Measurements from ENCODE around the gene PZP. TPM values are rescaled to one million over a fixed set of nuclear protein-coding genes. Genes with fewer than 3 reads are reported as not detected.

PZP gene
- polyA plus RNA-seq, 1 donor (not counting 4 experiments of a cell fraction or from before 2014, with no cell fraction given) = not detected

- no peak overlapping the region for H3K27ac ChIP-seq (ENCODE audit: control insufficient read depth, insufficient read depth, low read length)
- H3K9me1 ChIP-seq (ENCODE audit: control insufficient read depth, extremely low read depth, insufficient read depth, low read length) = no peaks in the 10 kb centered on the region
- H4K20me1 ChIP-seq (ENCODE audit: control insufficient read depth, extremely low read depth, insufficient read depth, low read length) = no peaks in the 10 kb centered on the region
- no peak overlapping the region for H2AFZ ChIP-seq (ENCODE audit: control insufficient read depth, low read length)
- H3K36me3 ChIP-seq (ENCODE audit: control insufficient read depth in 2 of 2, extremely low read depth in 1 of 2, insufficient read depth in 2 of 2, low read length in 2 of 2) = no peaks in the 10 kb centered on the region
- no peaks in the 10 kb centered on the region for H3K4me1 ChIP-seq (ENCODE audit: control insufficient read depth, extremely low read depth, insufficient read depth, low read length)
- no peaks in the 10 kb centered on the region for H3K27me3 ChIP-seq (ENCODE audit: control insufficient read depth, extremely low read depth, insufficient read depth, low read length)
- dilution Hi-C loops (cut with MboI; ENCODE audit: extremely low pct_ligation_motif_present, low sequenced_read_pairs) = no loop called here
- H3K9me3 ChIP-seq (ENCODE audit: control insufficient read depth, low read depth, low read length) = no peaks in the 10 kb centered on the region
- no peak overlapping the region for H3K4me3 ChIP-seq (ENCODE audit: control insufficient read depth in 2 of 3, extremely low read depth in 1 of 3, insufficient read depth in 2 of 3, low read depth in 1 of 3, low read length in 3 of 3)
- no peak overlapping the region for H3K9ac ChIP-seq (ENCODE audit: control insufficient read depth, extremely low read depth, insufficient read depth, low read length)
- DNase-seq (ENCODE audit: low read depth, low spot score) (no peak), FAIRE-seq (no peak)
- H3K4me2 ChIP-seq (ENCODE audit: control insufficient read depth, extremely low read depth, insufficient read depth, low read depth, low read length) = no peak overlapping the region
- no peaks in the 10 kb centered on the region for H3K79me2 ChIP-seq (ENCODE audit: control insufficient read depth, insufficient read depth, low read length)
- TF ChIP-seq, protein P1, sequence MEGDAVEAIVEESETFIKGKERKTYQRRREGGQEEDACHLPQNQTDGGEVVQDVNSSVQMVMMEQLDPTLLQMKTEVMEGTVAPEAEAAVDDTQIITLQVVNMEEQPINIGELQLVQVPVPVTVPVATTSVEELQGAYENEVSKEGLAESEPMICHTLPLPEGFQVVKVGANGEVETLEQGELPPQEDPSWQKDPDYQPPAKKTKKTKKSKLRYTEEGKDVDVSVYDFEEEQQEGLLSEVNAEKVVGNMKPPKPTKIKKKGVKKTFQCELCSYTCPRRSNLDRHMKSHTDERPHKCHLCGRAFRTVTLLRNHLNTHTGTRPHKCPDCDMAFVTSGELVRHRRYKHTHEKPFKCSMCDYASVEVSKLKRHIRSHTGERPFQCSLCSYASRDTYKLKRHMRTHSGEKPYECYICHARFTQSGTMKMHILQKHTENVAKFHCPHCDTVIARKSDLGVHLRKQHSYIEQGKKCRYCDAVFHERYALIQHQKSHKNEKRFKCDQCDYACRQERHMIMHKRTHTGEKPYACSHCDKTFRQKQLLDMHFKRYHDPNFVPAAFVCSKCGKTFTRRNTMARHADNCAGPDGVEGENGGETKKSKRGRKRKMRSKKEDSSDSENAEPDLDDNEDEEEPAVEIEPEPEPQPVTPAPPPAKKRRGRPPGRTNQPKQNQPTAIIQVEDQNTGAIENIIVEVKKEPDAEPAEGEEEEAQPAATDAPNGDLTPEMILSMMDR (optimal IDR thresholded peaks at IDR 0.05 in 1 of 3, IDR thresholded peaks at IDR 0.05 in 1 of 3, conservative IDR thresholded peaks at IDR 0.05 in 1 of 3; ENCODE audit: extremely low read depth in 1 of 3, insufficient read depth in 2 of 3, low read length in 3 of 3) = no peak
- TF ChIP-seq EZH2 (IDR thresholded peaks at IDR 0.05; ENCODE audit: low read length) = no peak
Measured at GRCh38 chr12:9104087-9104486, 104.1 kb downstream of the PZP start.

DNA sequence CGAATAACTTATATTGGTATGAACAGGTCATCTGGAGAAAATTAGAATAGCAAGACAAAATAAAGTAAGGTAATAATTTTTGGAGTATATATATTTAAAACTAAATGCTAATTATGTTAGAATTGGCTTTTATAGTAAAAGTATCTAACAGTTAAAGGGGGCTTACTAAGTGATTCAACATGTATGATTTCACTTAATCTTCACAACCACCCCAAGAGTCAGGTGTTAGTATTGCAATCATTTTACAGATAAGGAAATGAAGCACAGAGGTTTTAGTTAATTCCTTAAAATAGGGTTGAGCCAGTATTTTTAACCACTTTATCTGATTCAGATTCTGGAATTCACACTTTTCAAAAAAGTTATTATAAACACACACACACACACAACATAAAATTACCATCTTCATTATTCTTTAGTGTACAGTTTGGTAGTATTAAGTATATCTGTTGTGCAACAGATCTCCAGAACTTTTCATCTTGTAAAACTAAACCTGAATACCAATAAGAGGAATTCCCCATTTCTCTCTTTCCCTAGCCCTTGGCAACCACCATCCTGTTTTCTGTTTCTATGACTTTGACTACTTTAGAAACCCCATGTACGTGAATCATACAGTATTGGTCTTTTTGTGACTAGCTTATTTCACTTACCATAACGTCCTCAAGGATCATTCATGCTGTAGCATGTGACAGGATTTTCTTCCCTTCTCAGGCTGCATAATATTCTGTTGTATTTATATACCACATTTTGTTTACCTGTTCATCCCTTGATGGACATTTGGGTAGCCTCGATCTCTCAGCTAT is 104.9 kb downstream of the PZP start:
- Histone ChIP-seq H3K4me3 (ENCODE audit: control insufficient read depth in 2 of 3, extremely low read depth in 1 of 3, insufficient read depth in 2 of 3, low read depth in 1 of 3, low read length in 3 of 3) (no peak overlapping the region), H3K9me3 (ENCODE audit: control insufficient read depth, low read depth, low read length) (no peaks in the 10 kb centered on the region), H3K36me3 (ENCODE audit: control insufficient read depth in 2 of 2, extremely low read depth in 1 of 2, insufficient read depth in 2 of 2, low read length in 2 of 2) (no peaks in the 10 kb centered on the region), H3K4me1 (ENCODE audit: control insufficient read depth, extremely low read depth, insufficient read depth, low read length) (no peaks in the 10 kb centered on the region), H4K20me1 (ENCODE audit: control insufficient read depth, extremely low read depth, insufficient read depth, low read length) (no peaks in the 10 kb centered on the region), H3K9me1 (ENCODE audit: control insufficient read depth, extremely low read depth, insufficient read depth, low read length) (no peaks in the 10 kb centered on the region), H3K27me3 (ENCODE audit: control insufficient read depth, extremely low read depth, insufficient read depth, low read length) (no peaks in the 10 kb centered on the region), H3K27ac (ENCODE audit: control insufficient read depth, insufficient read depth, low read length) (no peak overlapping the region), H3K79me2 (ENCODE audit: control insufficient read depth, insufficient read depth, low read length) (no peaks in the 10 kb centered on the region), H2AFZ (ENCODE audit: control insufficient read depth, low read length) (no peak overlapping the region), H3K9ac (ENCODE audit: control insufficient read depth, extremely low read depth, insufficient read depth, low read length) (no peak overlapping the region), H3K4me2 (ENCODE audit: control insufficient read depth, extremely low read depth, insufficient read depth, low read depth, low read length) (no peak overlapping the region)
- FAIRE-seq (no peak), DNase-seq (ENCODE audit: low read depth, low spot score) (no peak)
- dilution Hi-C loops (cut with MboI; ENCODE audit: extremely low pct_ligation_motif_present, low sequenced_read_pairs) = no loop called here
- TF ChIP-seq, protein P1 (optimal IDR thresholded peaks at IDR 0.05 in 1 of 3, IDR thresholded peaks at IDR 0.05 in 1 of 3, conservative IDR thresholded peaks at IDR 0.05 in 1 of 3; ENCODE audit: extremely low read depth in 1 of 3, insufficient read depth in 2 of 3, low read length in 3 of 3) = no peak
- TF ChIP-seq EZH2 (IDR thresholded peaks at IDR 0.05; ENCODE audit: low read length) = no peak
